HepG2 (cell line): ENCODE data around the gene DCUN1D4. TPM values are rescaled to one million over a fixed set of nuclear protein-coding genes. Genes with fewer than 3 reads are reported as not detected.

Source experiments
- ATAC-seq: fragments of 200-7000 bp; cut with Tn5 transposase; 3 replicates; pipeline ENCODE4 v1.9.1; 2020; ENCODE audit warnings: mild to moderate bottlenecking, moderate library complexity
- BruUV-seq: library from RNA; stranded (reverse); fragments of 400-500 nt; replicated peaks from 2 replicates; lab custom pipeline; 2021; lab: Mats Ljungman, UMichigan
- CTCF ChIA-PET: fragments of 300-600 bp; formaldehyde crosslinking; extraction: SDS; loops from one replicate; lab custom pipeline; 2021; ENCODE audit warnings: low total read pairs, inconsistent platforms, low intra/inter-chr PET ratio; lab: Yijun Ruan, JAX
- POLR2A ChIA-PET: fragments of 350-600 bp; sonication (Branson Sonifier 250); formaldehyde crosslinking; loops from one replicate; lab custom pipeline; 2020; ENCODE audit warnings: antibody characterized with exemption, inconsistent platforms; lab: Yijun Ruan, JAX
- DNase-seq: peaks from one replicate; pipeline ENCODE4 v3.0.0-alpha.2; 2015; ENCODE audit warnings: low spot score
- FAIRE-seq: peaks from 3 replicates; lab custom pipeline; 2011; peaks lifted over from hg19 to GRCh38; lab: Jason Lieb, UNC
- H2AFZ ChIP-seq: one replicate; pipeline ENCODE4 v1.6.1; 2011; ENCODE audit warnings: low read length, inconsistent platforms
- H3K27ac ChIP-seq: fragments of 300-600 bp; 3 replicates; pipeline ENCODE4 v1.8.0; 2011; ENCODE audit warnings: mixed run types, mild to moderate bottlenecking, mixed read lengths, low read length, inconsistent platforms; ENCODE audit not compliant: insufficient read depth; ENCODE audit errors: extremely low read length
- H3K27me3 ChIP-seq, 2 experiments: fragments of 200-600 bp in 1 of 2; 2 replicates in 1 of 2; 3 replicates in 1 of 2; pipeline versions ENCODE4 v1.6.0 to v1.8.0; 2011; ENCODE audit warnings: low read length in 2 of 2, mild to moderate bottlenecking in 2 of 2, moderate library complexity in 2 of 2, inconsistent platforms in 1 of 2; ENCODE audit not compliant: insufficient read depth in 2 of 2, control insufficient read depth in 1 of 2
- H3K36me3 ChIP-seq, 2 experiments: fragments of 200-600 bp in 1 of 2; replicated peaks in 1 of 2; 2 replicates in 1 of 2; 3 replicates in 1 of 2; pipeline versions ENCODE4 v1.5.1 to v1.8.0; 2011; ENCODE audit warnings: low read length in 2 of 2, inconsistent platforms in 1 of 2; ENCODE audit not compliant: insufficient read depth in 2 of 2, control insufficient read depth in 1 of 2
- H3K4me1 ChIP-seq: 2 replicates; pipeline ENCODE4 v1.5.1; 2012; ENCODE audit warnings: low read length, inconsistent platforms; ENCODE audit not compliant: insufficient read depth
- H3K4me2 ChIP-seq: 2 replicates; pipeline ENCODE4 v1.6.0; 2011; ENCODE audit warnings: low read depth, low read length, inconsistent platforms
- H3K4me3 ChIP-seq, 3 experiments: fragments of 200-600 bp in 1 of 3; sonication (generic), shearing (Covaris generic) in 1 of 3; replicated peaks in 1 of 3; 2 replicates each; pipeline ENCODE4 v1.5.1; 2011 to 2016; ENCODE audit warnings: low read length in 3 of 3, inconsistent platforms in 2 of 3, low read depth in 2 of 3, mild to moderate bottlenecking in 2 of 3, control low read depth in 1 of 3, mixed read lengths in 1 of 3; ENCODE audit not compliant: insufficient read depth in 1 of 3
- H3K79me2 ChIP-seq: one replicate; pipeline ENCODE4 v1.6.1; 2011; ENCODE audit warnings: low read length, inconsistent platforms; ENCODE audit not compliant: insufficient read depth
- H3K9ac ChIP-seq: 2 replicates; pipeline ENCODE4 v1.6.0; 2011; ENCODE audit warnings: mild to moderate bottlenecking, low read depth, low read length, inconsistent platforms; ENCODE audit not compliant: insufficient read depth
- H3K9me3 ChIP-seq: 2 replicates; pipeline ENCODE4 v1.5.1; 2012; ENCODE audit warnings: mild to moderate bottlenecking, low read length
- H4K20me1 ChIP-seq: 2 replicates; pipeline ENCODE4 v1.6.0; 2011; ENCODE audit warnings: inconsistent platforms, mild to moderate bottlenecking, low read length, moderate library complexity; ENCODE audit not compliant: insufficient read depth
- AGO1 ChIP-seq: fragments of 200-400 bp; formaldehyde crosslinking; IDR thresholded peaks from 2 replicates; pipeline ENCODE4 v1.6.1; 2017; ENCODE audit warnings: mild to moderate bottlenecking, low read depth, low read length, moderate library complexity; ENCODE audit not compliant: poor library complexity, severe bottlenecking
- CEBPB ChIP-seq: IDR thresholded peaks from 2 replicates; pipeline ENCODE4 v1.6.1; 2011; ENCODE audit warnings: low read depth, low read length, improper control_type of control experiment, borderline replicate concordance
- CENPBD1 ChIP-seq: sonication (generic); formaldehyde crosslinking; IDR thresholded peaks from 2 replicates; pipeline ENCODE4 v1.8.0; 2022; ENCODE audit warnings: missing genetic modification reagents, low read depth, mild to moderate bottlenecking, borderline replicate concordance
- FOXJ3 ChIP-seq: sonication (generic); formaldehyde crosslinking; IDR thresholded peaks from 2 replicates; pipeline ENCODE4 v1.4.0; 2020; ENCODE audit warnings: missing genetic modification reagents, mild to moderate bottlenecking, borderline replicate concordance
- GATA4 ChIP-seq: sonication (generic); IDR thresholded peaks from 2 replicates; pipeline ENCODE4 v1.6.1; 2016; ENCODE audit warnings: antibody characterized with exemption, low read depth, borderline replicate concordance
- GPBP1L1 ChIP-seq: sonication (generic); formaldehyde crosslinking; IDR thresholded peaks from 2 replicates; pipeline ENCODE4 v1.5.0; 2020; ENCODE audit warnings: mild to moderate bottlenecking, missing genetic modification reagents
- HIVEP1 ChIP-seq: sonication (generic); formaldehyde crosslinking; IDR thresholded peaks from 2 replicates; pipeline ENCODE4 v1.4.0; 2020; ENCODE audit warnings: mild to moderate bottlenecking, missing genetic modification reagents
- NFRKB ChIP-seq: fragments of 450-650 bp; IDR thresholded peaks from 2 replicates; pipeline ENCODE4 v1.6.1; 2017
- RXRA ChIP-seq: sonication (generic); formaldehyde crosslinking; IDR thresholded peaks from 2 replicates; pipeline ENCODE4 v1.5.1; 2020; ENCODE audit warnings: missing genetic modification reagents
- SNRNP70 ChIP-seq: fragments of 200-400 bp; formaldehyde crosslinking; IDR thresholded peaks from 2 replicates; pipeline ENCODE4 v1.6.1; 2017; ENCODE audit warnings: mild to moderate bottlenecking, low read depth, low read length, moderate library complexity
- TCF7L2 ChIP-seq: IDR thresholded peaks from 2 replicates; pipeline ENCODE4 v1.6.1; 2011; ENCODE audit warnings: mild to moderate bottlenecking, low read depth, low read length, moderate library complexity
- ZMYM4 ChIP-seq: sonication (generic); formaldehyde crosslinking; IDR thresholded peaks from 2 replicates; pipeline ENCODE4 v1.8.1; 2023; ENCODE audit warnings: mild to moderate bottlenecking, missing genetic modification reagents
- ZNF296 ChIP-seq: sonication (generic); formaldehyde crosslinking; conservative IDR thresholded peaks from 2 replicates; pipeline ENCODE4 v1.5.0; 2020; ENCODE audit warnings: mild to moderate bottlenecking, missing genetic modification reagents
- ZNF337 ChIP-seq: sonication (generic); formaldehyde crosslinking; IDR thresholded peaks from 2 replicates; pipeline ENCODE4 v1.5.1; 2020; ENCODE audit warnings: missing genetic modification reagents, low read depth, mild to moderate bottlenecking, borderline replicate concordance
- ZNF530 ChIP-seq: sonication (generic); formaldehyde crosslinking; IDR thresholded peaks from 2 replicates; pipeline ENCODE4 v1.5.0; 2020; ENCODE audit warnings: low read depth, mild to moderate bottlenecking, missing genetic modification reagents
- ZNF652 ChIP-seq: IDR thresholded peaks from 2 replicates; pipeline ENCODE4 v1.6.1; 2016; ENCODE audit warnings: low read depth, borderline replicate concordance
- WGBS: methylation state at CpG from one replicate; pipeline ENCODE4 v1.1.6; 2017; ENCODE audit warnings: low lambda C conversion rate; 5-methylcytosine and 5-hydroxymethylcytosine counted together
- in situ Hi-C: cut with HindIII; loops from 2 replicates; pipeline ENCODE4 v1.10.0; 2017; ENCODE audit warnings: low pct_unique_long_range_greater_than_20kb; ENCODE audit not compliant: extremely low pct_ligation_motif_present
- intact Hi-C: fragments of 100-400 bp; cut with micrococcal nuclease; formaldehyde crosslinking; loops from one replicate; pipeline ENCODE4 v1.10.0; 2022; ENCODE audit not compliant: unreplicated experiment
- polyA plus RNA-seq, 8 experiments: library from polyadenylated mRNA; depleted of rRNA in 3 of 8; stranded (reverse) in 7 of 8; unstranded in 1 of 8; fragments of >200 nt; fragmentation: Illumina TruSeq in 4 of 8; extraction: Trizol in 4 of 8; gene quantifications; 2 replicates each; pipeline versions ENCODE4 v1.2.1 to v1.2.3, GENCODE V29; 2011 to 2016; ENCODE audit warnings: low read depth in 4 of 8, missing spikeins in 1 of 8, mixed read lengths in 1 of 8; ENCODE audit not compliant: insufficient read depth in 1 of 8
- total RNA-seq, 5 experiments: library from RNA; depleted of rRNA; stranded (reverse); fragments of >200 nt; fragmentation: Illumina TruSeq; extraction: Trizol; gene quantifications; 2 replicates each; pipeline ENCODE4 v1.2.3, GENCODE V29; 2016; ENCODE audit warnings: low read depth in 1 of 5
- TF ChIP-seq, protein P1 (sequence below): sonication (generic); formaldehyde crosslinking; IDR thresholded peaks from 2 replicates; pipeline ENCODE4 v1.5.0; 2020; ENCODE audit warnings: mild to moderate bottlenecking, low read depth, missing genetic modification reagents, borderline replicate concordance
- TF ChIP-seq, protein P2 (sequence below): sonication (generic); formaldehyde crosslinking; IDR thresholded peaks from 2 replicates; pipeline ENCODE4 v1.8.0; 2022; ENCODE audit warnings: missing genetic modification reagents, mild to moderate bottlenecking, borderline replicate concordance
- TF ChIP-seq, protein P3 (sequence below): sonication (generic); formaldehyde crosslinking; IDR thresholded peaks from 2 replicates; pipeline ENCODE4 v1.5.0; 2020; ENCODE audit warnings: missing genetic modification reagents
- TF ChIP-seq, protein P4 (sequence below): sonication (generic); formaldehyde crosslinking; IDR thresholded peaks from 2 replicates; pipeline ENCODE4 v1.5.1; 2020; ENCODE audit warnings: mild to moderate bottlenecking, missing genetic modification reagents, borderline replicate concordance

Gene DCUN1D4
- total and polyA plus RNA-seq, 2 of the 13 experiments (the other 11 are each of a cell fraction or from before 2014, with no cell fraction given) = 27.9 to 44.4 TPM

GRCh38 chr4:51918251-51918650 lies 75.3 kb downstream of the DCUN1D4 start:
- BruUV-seq = no TSS peak
- in situ Hi-C loops = no loop called here
- WGBS = 97% methylated on average over 6 of the region's 6 CpGs
- TF ChIP-seq GATA4 (no peak), NFRKB (no peak), ZNF296 (CRISPR knock-in tag) (no peak), HIVEP1 (CRISPR knock-in tag) (no peak), FOXJ3 (CRISPR knock-in tag) (no peak), ZNF530 (CRISPR knock-in tag) (no peak), AGO1 (no peak), RXRA (CRISPR knock-in tag) (no peak), CEBPB (no peak), ZMYM4 (no peak), CENPBD1 (CRISPR knock-in tag) (no peak), SNRNP70 (no peak), GPBP1L1 (CRISPR knock-in tag) (no peak), TCF7L2 (no peak), ZNF652 (CRISPR knock-in tag) (no peak), ZNF337 (CRISPR knock-in tag) (no peak)
- TF ChIP-seq, protein P1, sequence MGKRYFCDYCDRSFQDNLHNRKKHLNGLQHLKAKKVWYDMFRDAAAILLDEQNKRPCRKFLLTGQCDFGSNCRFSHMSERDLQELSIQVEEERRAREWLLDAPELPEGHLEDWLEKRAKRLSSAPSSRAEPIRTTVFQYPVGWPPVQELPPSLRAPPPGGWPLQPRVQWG (CRISPR knock-in tag) = no peak
- TF ChIP-seq, protein P2, sequence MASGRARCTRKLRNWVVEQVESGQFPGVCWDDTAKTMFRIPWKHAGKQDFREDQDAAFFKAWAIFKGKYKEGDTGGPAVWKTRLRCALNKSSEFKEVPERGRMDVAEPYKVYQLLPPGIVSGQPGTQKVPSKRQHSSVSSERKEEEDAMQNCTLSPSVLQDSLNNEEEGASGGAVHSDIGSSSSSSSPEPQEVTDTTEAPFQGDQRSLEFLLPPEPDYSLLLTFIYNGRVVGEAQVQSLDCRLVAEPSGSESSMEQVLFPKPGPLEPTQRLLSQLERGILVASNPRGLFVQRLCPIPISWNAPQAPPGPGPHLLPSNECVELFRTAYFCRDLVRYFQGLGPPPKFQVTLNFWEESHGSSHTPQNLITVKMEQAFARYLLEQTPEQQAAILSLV (CRISPR knock-in tag) = no peak
- TF ChIP-seq, protein P3, sequence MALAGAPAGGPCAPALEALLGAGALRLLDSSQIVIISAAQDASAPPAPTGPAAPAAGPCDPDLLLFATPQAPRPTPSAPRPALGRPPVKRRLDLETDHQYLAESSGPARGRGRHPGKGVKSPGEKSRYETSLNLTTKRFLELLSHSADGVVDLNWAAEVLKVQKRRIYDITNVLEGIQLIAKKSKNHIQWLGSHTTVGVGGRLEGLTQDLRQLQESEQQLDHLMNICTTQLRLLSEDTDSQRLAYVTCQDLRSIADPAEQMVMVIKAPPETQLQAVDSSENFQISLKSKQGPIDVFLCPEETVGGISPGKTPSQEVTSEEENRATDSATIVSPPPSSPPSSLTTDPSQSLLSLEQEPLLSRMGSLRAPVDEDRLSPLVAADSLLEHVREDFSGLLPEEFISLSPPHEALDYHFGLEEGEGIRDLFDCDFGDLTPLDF = no peak
- TF ChIP-seq, protein P4, sequence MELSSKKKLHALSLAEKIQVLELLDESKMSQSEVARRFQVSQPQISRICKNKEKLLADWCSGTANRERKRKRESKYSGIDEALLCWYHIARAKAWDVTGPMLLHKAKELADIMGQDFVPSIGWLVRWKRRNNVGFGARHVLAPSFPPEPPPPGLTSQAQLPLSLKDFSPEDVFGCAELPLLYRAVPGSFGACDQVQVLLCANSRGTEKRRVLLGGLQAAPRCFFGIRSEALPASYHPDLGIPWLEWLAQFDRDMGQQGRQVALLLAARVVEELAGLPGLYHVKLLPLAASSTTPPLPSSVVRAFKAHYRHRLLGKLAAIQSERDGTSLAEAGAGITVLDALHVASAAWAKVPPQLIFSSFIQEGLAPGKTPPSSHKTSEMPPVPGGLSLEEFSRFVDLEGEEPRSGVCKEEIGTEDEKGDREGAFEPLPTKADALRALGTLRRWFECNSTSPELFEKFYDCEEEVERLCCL (CRISPR knock-in tag) = no peak
- TF ChIP-seq, all 625 proteins: peak for 0
- no peak overlapping the region for H2AFZ ChIP-seq
- no peaks in the 10 kb centered on the region for H3K9me3 ChIP-seq
- CTCF ChIA-PET = no interaction called here
- FAIRE-seq (no peak), DNase-seq (no peak), ATAC-seq (no peak)
- H3K4me2 ChIP-seq = no peak overlapping the region
- POLR2A ChIA-PET = no interaction called here
- H3K4me1 ChIP-seq = peaks cover 5% of the 10 kb centered on the region
- intact Hi-C loops = no loop called here
- H3K79me2 ChIP-seq = no peaks in the 10 kb centered on the region
- H4K20me1 ChIP-seq = no peaks in the 10 kb centered on the region
- H3K27ac ChIP-seq = no peak overlapping the region
- H3K4me3 ChIP-seq = no peak overlapping the region
- no peaks in the 10 kb centered on the region for H3K27me3 ChIP-seq
- H3K9ac ChIP-seq = no peak overlapping the region
- H3K36me3 ChIP-seq = peaks cover 3 to 28% of the 10 kb centered on the region in 2 experiments
